AG08396 (cell line): ENCODE measurements around the gene COL25A1.
"Not testable (repeated sequence)": the region's sequence is repeated elsewhere in the genome, so short reads cannot be mapped to it uniquely, and the experiment has no call there.

Experiments
- DNase-seq: peaks from one replicate; pipeline ENCODE4 v3.0.0; 2012; ENCODE audit warnings: low spot score, mixed read lengths

The COL25A1 gene

GRCh38 chr4:108903464-108904221, 398.8 kb downstream of the COL25A1 start:
- DNase-seq, result no peak

DNA sequence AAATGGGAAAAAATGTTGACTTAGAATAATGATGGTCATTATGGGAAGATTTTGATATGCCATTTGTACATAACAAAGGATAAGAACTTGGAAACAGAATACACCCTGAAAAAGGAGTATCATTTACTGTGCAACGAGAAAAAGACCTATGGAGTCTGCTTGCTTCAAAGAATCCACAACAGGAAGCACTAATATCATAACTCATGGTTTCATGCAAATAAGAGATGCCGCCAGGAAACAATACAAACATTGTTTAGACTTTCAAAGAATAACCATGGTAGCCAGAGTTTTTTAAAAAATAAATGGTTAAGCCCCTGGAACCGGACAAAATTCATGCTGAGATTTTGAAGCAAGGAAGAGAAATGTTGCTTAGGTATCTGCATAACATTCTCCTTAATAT, 399.7 kb downstream of the COL25A1 start:
- no peak for DNase-seq

DNA sequence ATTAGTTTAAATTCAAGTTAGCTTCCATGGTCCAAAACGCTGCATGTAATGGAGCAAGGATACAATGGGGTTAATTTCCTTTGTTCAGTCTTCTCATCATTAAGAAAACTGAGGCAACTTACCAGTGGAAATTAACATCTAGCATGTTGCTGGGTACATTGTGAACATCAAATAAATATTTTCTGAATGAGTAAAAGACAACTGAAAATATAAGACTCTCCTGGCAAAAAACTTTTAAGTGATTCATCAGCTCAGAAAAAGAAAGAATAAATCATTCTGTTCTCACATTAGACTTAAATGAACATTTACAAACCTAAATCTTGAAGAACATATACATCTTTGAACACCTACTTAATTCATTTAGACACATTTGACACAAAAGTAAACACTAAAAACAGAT, 401.2 kb downstream of the COL25A1 start:
- DNase-seq, result no peak

DNA sequence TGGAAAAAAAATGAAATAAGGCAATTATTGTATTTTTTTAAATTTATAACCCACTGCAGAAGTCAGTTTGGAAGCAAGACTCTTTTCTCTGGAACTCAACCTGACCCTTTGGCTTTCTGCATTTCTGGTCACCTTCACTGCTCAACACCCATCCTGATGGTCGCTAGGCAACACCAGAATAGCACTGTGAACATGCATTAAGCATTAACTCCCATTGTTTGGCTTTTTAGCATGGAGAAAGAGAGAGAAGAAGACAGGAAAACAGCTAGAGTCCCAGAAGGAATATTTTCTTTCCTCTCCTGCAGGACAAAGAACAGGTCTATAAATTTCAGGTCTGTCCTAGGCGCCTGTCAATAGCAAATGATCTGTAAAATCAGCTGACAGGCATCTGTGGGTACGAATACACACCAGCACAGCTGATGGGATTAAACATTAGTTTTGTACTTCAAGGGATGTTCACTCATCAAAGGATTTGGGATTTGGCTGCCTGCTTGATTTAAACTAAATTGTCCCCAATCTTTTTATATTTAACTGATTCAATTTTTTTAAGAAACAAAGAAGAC, 402.4 kb downstream of the COL25A1 start:
- no peak for DNase-seq

DNA sequence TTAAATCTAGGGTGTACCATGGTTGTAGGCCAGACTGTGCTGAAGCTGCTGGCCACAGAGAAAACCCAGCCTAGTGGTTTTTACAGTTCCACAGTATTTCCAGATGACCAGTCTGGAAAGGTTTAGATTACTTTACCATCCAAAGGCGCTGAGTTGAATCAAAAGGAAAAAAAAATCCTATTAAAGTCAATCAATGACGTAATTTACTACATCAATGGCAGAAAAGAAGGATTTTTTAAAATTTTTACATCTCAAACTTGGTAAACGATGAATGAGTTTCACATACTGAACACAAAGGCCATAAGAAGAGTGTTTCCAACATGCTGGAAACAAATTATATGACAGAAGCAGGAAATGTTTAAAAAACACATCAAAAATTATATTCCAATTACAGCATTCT, 409.0 kb downstream of the COL25A1 start:
- DNase-seq, result no peak

GRCh38 chr4:108891896-108892590, 410.4 kb downstream of the COL25A1 start:
- no peak for DNase-seq

- DNase-seq, result no peak
These were observed 412.0 kb downstream of the COL25A1 start for GRCh38 chr4:108890484-108890881.

DNA sequence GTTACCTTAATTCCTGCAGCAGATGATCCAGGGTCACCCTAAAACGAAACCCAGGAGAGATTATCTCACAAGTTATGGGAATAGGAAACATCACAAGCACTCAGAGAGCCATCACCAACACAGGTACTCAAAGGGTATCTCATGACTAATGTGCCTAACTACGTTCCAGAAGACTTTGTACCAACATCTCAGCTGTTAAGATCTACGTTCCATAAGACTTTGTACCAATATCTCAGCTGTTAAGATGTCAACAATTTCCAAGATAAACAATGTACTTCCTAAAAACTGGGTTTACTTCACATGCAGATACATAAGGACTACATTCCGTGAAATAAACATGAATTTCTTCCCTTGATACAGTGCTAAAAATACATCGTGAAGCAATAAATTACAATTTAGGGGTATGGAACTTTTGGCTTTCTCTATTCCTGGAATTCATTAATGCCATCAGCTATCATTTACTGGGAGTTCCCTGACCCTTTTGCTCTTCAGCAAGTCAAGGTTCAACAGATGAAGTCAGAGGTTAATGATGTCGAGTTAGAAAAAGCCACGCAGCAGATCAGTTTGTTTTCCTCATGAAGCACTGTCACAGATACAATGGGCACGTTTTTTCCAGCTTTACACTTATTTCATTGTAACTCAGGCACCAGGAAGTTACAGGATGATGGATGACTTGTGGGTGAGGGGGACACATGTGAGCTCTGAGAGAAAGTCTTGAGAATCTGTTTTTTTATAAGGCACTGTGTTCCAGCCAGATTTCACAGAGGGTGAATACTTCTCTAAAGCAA, 412.6 kb downstream of the COL25A1 start:
- no peak for DNase-seq

DNA sequence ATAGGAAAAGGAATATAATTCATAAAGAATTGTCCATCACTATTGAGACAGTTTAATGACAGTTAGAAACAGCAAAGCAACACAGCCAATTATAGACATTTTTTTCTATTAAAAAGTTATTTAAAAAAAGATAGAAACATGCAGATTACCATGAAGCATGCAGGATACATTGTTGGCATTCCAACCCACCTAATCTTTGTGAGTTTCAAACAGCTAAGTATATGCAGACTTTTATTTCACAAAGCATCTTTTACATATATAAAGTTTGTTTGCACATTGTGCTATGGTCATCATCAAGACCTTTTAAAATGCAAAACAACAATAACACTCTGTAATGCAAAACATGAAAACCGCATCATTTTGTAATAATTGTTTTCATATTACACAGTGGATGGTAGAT, 413.7 kb downstream of the COL25A1 start:
- no peak for DNase-seq

DNA sequence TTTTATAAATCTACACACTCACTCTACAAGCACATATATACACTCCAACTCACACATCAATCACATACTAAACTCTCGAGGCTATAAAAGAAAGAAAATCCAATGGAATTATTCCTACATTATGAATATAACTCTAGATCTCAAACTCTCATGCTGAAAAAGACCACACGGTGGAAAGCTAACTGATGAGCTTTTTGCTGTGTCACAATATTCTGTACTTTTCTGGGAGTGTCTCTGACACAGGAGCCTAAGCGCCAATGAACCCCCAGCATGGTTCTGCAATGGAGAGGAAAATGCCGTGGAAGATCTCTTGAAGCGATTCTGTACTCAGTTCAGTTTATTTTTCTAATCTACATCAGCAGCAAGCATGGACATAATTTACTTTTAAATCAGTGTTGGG, 415.4 kb downstream of the COL25A1 start:
- no peak for DNase-seq

DNA sequence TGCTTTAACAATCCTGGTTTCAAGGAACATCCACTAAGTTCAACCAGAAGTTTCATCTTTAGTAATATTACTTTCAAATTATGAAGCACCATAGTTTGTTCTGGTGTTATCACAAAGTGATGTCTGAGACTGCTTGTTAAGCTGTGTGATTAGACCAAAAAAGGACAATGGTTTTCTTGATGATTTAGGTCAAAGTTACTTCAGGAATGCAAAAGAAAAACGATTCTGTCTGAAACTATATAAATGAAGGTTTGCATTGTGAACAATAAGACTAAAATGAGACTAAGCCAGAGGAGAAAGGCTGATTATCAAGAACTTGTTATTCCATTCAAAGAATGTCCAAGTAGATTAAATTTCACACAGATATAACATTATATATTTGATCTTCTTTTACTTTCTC, 417.2 kb downstream of the COL25A1 start:
- DNase-seq, result no peak

DNA sequence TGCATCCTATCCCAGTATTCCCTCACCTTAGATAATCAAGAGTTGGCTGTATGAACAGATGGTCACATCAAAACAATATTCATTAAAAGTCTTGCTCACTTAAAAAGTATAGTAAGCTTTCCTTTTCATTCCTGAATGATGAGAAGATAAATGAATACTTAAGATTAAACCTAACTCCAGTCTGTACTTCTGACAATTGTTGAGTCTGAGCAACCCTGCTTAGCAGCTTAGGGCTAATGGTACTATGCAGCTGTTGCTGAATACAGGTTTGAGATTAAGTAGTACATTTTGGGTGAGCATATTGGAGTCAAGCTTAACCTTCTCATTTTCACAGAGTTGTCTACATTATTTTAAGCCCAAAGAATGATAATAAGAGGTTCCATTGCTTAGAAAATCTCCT, 417.9 kb downstream of the COL25A1 start:
- DNase-seq, result no peak

DNA sequence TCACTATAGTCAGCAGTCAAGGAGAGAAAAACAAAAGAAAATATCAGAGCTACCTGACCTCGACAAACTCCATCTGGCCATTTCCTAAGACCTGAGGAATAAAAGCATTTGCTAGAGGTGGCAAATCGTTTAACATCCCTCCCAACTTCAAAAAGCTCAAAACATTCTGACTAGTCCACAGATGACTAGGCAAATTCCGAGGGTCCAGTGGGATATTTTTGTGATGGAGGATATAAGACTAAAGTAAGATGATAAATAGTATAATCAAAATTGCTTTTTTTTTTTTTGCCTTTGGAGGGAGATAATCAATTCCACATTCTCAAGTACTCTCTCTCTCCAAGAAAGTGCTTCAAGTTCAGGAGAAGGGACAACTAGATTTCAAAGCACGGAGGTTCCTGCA, 420.5 kb downstream of the COL25A1 start:
- no peak for DNase-seq

DNA sequence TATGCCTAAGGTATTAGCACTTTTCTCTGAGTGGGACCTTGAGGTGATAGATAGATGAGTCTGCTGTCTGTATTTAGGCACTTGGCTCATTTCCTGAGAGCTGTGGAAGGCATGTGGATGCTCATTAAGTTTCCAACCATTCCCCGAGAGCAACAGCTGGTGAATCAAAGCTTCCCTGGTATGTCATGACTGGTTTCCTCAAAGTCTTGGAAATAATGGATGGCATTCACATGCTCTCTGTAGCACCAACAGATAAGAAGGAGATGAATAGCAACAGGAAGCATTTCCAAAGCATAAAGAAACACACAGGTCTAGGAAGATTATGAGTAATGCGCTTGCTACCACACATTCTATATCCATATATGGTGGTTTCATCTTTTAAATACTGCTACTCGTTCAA, 421.3 kb downstream of the COL25A1 start:
- DNase-seq, result no peak

GRCh38 chr4:108878806-108879205, 423.7 kb downstream of the COL25A1 start:
- DNase-seq, result no peak

DNA sequence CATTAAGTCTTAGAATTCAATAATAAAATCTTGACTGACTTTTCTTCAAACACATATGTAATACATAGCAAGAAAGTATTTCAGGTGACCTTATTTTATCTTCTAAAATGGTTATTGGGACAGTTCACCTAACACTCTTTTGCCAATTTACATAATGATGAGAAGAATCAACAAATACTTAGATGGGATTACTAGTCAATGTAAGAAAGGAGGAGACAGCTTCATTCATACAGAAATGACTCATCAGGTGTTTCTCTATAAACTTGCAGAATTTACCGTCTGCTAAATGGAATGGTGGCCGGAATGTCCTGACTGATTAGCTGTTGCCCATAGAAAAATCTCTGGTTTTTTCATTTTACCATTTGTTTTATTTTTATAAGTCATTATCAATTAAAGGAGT, 424.6 kb downstream of the COL25A1 start:
- no peak for DNase-seq

DNA sequence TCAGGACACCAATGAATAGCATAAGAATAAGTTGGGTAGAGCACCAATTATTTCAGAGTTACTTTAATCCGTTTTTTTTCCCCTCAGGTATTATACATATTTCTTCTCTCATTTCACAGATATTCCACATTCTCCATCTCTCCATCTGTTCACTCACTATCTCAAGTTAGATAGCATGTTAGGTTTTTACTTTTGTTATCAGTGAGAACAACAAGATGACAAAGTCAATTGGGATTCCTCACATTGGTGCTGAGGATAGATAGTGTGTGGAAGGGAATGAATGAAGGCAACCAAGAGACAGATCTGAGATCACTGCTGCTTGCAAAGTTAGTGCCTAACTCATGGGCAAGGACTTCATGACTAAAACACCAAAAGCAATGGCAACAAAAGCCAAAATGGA, 427.7 kb downstream of the COL25A1 start:
- DNase-seq, result no peak

- DNase-seq, result not testable (repeated sequence)
These were observed 432.5 kb downstream of the COL25A1 start for GRCh38 chr4:108869970-108870369.

DNA sequence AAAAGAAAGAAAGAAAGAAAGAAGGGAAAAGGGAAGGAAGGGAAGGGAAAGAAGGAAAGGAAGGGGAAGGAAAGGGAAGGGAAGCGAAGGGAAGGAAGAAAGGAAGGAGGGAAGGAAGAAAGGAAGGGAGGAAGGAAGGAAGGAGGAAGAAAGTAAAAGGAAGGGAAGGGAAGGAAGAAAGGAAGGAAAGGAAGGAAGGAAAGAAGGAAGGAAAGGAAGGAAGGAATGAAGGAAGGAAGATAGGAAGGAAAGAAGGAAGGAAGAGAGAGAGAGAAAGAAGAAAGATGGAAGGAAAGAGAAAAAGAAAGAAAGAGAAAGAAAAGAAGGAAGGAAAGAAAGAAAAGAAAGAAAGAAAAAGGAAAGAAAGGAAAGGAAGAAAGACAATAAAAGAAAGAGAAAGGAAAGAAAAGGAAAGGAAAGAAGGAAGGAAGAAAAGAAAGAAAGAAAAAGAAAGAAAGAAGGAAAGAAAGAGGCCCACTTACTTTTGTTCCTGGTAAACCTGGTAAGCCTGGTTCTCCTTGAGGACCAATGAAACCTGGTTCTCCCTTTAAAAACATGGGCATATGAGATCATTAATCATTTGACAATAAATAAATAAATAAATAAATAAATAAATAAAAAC, 433.7 kb downstream of the COL25A1 start:
- DNase-seq, result no peak

- no peak for DNase-seq
These were observed 435.0 kb downstream of the COL25A1 start for GRCh38 chr4:108867476-108867875.

DNA sequence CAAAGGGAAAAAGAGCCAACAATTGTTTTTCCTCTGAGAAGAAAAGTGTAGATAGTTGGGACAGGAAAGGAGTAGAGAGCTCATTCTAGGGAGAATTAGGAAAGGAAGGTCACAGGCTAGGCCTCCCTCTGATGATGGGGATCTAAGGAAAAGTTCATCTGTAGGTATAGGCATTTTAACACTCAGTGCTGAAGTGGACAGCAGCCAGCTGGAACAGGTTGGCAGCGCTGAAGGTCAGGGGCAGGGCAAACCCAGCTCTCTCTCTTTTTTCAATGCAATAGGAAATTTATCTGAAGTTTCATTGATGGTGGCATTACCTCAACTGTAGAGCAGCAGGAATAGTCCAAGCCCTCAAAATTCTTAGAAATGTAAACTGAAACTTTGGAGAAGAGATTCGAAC, 441.1 kb downstream of the COL25A1 start:
- no peak for DNase-seq

- no peak for DNase-seq
These were observed 447.7 kb downstream of the COL25A1 start for GRCh38 chr4:108854786-108855185.
